Pancreas (tissue), 10 donors: Measurements from ENCODE around the gene TFR2. TPM values are rescaled to one million over a fixed set of nuclear protein-coding genes. Genes with fewer than 3 reads are reported as not detected.

Source experiments
- ATAC-seq, 4 donors: fragments of 200-7000 bp; cut with Tn5 transposase; one replicate each; pipeline versions ENCODE4 v1.8.0 to v1.9.1; 2020; ENCODE audit warnings: mild to moderate bottlenecking in 4 of 4, moderate library complexity in 4 of 4
- DNase-seq, 6 donors: peaks; one replicate each; pipeline ENCODE4 v3.0.0-alpha.2; 2020
- FAIRE-seq: peaks from 2 replicates; lab custom pipeline; 2012; peaks lifted over from hg19 to GRCh38; lab: Jason Lieb, UNC
- H3K27ac ChIP-seq, 4 donors: fragments of 200-600 bp; sonication (generic); 1 replicate in 3 of 4; 2 replicates in 1 of 4; pipeline versions ENCODE4 v1.5.0 to v1.8.0; 2020
- H3K27me3 ChIP-seq, 4 donors: fragments of 200-600 bp; one replicate each; pipeline ENCODE4 v1.8.0; 2021
- H3K36me3 ChIP-seq, 3 donors: fragments of 200-600 bp; sonication (generic) in 1 of 3; one replicate each; pipeline versions ENCODE4 v1.5.0 to v1.8.0; 2020 to 2021
- H3K4me1 ChIP-seq, 3 donors: fragments of 200-600 bp; one replicate each; pipeline ENCODE4 v1.8.0; 2021
- H3K4me3 ChIP-seq, 4 donors: fragments of 200-600 bp; sonication (generic) in 2 of 4; one replicate each; pipeline versions ENCODE4 v1.5.0 to v1.8.0; 2020 to 2021
- H3K9me3 ChIP-seq, 4 donors: fragments of 200-600 bp; one replicate each; pipeline ENCODE4 v1.8.0; 2021
- WGBS, 2 donors: extraction: QIAGEN DNeasy Blood & Tissue Kit; methylation state at CpG; one replicate each; pipeline ENCODE4 v1.1.7; 2013; 5-methylcytosine and 5-hydroxymethylcytosine counted together
- intact Hi-C, 3 donors: fragments of 100-400 bp; cut with DNase I; formaldehyde crosslinking; loops; one replicate each; pipeline versions ENCODE4 v1.11.1 to v1.14.2; 2022
- polyA plus RNA-seq, 2 donors: library from polyadenylated mRNA; stranded (reverse); fragments of 200-250 nt; gene quantifications; one replicate each; pipeline ENCODE4 v1.2.3, GENCODE V29; 2013
- total RNA-seq, 6 donors: library from RNA; stranded (reverse); fragmentation: NEBNext Ultra II Directional in 4 of 6; extraction: Animal tissue kit (Norgen Biotek cat#: 25700) in 4 of 6; gene quantifications; one replicate each; pipeline versions ENCODE4 v1.2.1 to v1.2.4, GENCODE V29; 2021 to 2023
- TF ChIP-seq, protein P1 (sequence below), 4 donors: fragments of 200-600 bp; sonication (generic) in 3 of 4; IDR thresholded peaks; one replicate each; pipeline versions ENCODE4 v1.5.0 to v1.8.0; 2021; ENCODE audit warnings: antibody characterized with exemption in 4 of 4
- donor health status: healthy with polysubstance abuse.
- donor health status: DM: no; HTN: no; CAD: no; lungs with moderate emphysema.
- donor health status: DM: no; HTN: no; CAD: no.
- donor health status: control.
- donor health status: control.
- donor health status: Bipolar disorder and iron deficiency.
- donor health status: DM: yes; HTN: yes; CAD: no.
- donor health status: DM: no; HTN: no; CAD: no.
- donor health status: DM: no; HTN: no; CAD: no.
- donor health status: DM: yes; HTN: yes; CAD: no.

The TFR2 gene
- total and polyA plus RNA-seq, 8 donors: 0.28 to 1.2 (median 1.0) TPM

DNA sequence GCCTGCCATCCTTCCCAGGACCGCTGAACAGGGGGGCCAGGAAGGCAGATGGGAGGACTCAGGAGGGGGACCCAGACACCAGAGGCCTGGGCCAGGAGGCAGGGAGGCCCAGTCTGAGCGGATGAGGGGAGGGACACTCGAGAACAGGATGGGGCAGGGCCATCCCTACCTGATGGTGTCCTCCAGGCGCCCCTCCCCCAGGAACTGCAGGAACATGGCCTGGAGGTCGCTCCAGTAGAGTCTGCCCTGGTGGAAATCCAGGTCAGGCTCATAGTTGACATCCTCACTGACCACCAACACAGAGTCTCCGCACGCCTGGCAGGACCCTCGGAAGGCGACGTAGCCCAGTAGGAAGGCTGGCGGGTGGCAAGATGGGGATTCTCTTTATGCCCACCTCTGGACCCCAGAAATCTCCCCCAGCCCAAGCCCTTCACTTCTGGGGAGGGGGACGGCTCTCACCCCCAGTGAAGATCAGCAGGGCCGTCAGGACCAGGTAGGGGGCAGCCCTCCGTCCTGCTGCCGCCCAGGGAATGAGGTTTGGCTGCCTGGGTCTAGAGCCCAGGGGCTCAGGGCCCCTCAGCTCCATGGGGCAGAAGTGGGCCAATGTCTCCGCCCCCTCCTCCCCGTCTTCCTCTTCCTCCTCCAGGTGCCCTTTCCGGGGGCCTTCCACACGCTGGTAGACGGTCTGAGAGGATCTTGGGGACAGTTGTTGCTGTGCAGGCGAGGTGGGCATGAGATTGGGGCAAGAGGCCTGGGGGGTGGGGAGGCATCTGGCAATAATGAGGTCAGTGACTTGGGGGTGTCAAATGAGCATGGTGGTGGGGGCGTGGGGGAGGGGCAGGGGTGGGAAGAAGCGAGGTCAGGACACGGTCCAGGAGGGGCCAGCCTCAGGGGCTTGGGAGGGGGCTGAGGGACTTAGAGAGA lies 573 bp downstream of the TFR2 start:
- intact Hi-C loops: no loop called here
- Histone ChIP-seq H3K9me3 (no peaks in the 10 kb centered on the region), H3K4me1 (peaks cover 0 to 3% (median 0%) of the 10 kb centered on the region in 3 donors), H3K27ac (no peak overlapping the region), H3K4me3 (no peak overlapping the region), H3K36me3 (no peaks in the 10 kb centered on the region), H3K27me3 (no peaks in the 10 kb centered on the region)
- 70 to 76% methylated on average over 22 to 24 of the region's 24 CpGs for WGBS, 2 donors
- FAIRE-seq: no peak
- TF ChIP-seq, protein P1, sequence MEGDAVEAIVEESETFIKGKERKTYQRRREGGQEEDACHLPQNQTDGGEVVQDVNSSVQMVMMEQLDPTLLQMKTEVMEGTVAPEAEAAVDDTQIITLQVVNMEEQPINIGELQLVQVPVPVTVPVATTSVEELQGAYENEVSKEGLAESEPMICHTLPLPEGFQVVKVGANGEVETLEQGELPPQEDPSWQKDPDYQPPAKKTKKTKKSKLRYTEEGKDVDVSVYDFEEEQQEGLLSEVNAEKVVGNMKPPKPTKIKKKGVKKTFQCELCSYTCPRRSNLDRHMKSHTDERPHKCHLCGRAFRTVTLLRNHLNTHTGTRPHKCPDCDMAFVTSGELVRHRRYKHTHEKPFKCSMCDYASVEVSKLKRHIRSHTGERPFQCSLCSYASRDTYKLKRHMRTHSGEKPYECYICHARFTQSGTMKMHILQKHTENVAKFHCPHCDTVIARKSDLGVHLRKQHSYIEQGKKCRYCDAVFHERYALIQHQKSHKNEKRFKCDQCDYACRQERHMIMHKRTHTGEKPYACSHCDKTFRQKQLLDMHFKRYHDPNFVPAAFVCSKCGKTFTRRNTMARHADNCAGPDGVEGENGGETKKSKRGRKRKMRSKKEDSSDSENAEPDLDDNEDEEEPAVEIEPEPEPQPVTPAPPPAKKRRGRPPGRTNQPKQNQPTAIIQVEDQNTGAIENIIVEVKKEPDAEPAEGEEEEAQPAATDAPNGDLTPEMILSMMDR (IDR thresholded peaks at IDR 0.05): no peak
- no peak for DNase-seq
- no peak for ATAC-seq

DNA sequence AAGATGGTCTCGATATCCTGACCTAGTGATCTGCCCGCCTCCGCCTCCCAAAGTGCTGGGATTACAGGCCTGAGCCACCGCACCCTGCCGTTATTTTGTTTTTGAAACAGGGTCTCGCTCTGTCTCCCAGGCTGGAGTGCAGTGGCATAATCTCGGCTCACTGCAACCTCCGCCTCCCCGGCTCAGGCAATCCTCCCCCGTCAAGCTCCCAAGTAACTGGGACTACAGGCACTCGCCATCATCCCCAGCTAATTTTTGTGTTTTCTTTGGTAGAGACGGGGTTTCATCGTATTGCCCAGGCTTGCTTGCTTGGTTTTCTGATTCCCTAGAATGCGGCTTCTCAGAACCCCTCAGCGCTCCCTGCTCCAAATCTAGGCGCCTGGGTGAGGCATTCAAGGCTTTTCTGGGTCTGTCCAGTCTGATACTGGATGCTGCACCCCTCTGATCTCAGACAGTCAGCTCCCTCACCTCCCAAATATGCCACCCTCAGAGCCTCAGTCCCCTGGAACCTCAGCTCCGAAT lies 1.3 kb downstream of the TFR2 start:
- FAIRE-seq (no peak), ATAC-seq (no peak), DNase-seq (no peak)
- WGBS, 2 donors: 87 to 90% methylated on average over 17 of the region's 17 CpGs
- intact Hi-C loops: no loop called here
- Histone ChIP-seq H3K4me3 (no peak overlapping the region), H3K9me3 (no peaks in the 10 kb centered on the region), H3K27ac (no peak overlapping the region), H3K4me1 (peaks cover 0 to 3% (median 0%) of the 10 kb centered on the region in 3 donors), H3K27me3 (no peaks in the 10 kb centered on the region), H3K36me3 (no peaks in the 10 kb centered on the region)
- TF ChIP-seq, protein P1 (IDR thresholded peaks at IDR 0.05): no peak

DNA sequence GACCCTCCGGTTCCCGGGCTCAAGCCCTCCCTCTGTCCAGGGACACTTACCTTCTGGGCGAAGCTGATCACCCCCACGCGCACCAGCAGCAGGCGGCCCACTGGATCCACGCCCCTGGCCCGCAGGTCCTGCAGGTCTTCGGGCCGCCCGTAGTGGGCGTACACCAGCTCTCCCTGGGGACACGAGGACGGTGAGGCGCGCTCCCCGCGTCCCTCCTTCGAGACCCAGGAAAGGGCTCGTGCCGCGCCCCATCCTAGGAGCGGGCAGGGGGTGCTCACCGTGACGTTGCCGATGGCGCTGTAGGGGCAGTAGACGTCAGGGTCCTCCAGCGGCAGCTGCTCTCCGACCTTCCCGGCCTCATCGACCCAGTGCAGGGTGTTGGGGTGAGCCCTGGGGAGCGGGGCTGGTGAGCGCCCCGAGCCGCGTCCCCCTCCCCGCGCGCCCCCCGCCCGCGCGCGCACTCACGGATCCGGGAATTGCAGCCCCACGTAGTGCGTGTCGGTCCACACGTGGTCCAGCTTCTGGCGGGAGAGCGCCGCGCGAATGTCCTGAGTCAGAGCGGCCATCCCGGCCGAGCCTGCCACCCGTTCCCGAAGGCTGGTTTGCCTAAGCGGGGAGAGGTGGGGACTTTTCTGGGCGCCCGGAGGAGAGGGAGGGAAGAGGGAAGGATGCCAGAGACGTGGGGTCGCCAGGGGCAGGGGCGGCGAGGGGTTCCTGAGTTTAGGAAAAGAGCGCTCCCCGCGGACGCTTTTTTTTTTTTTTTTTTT lies 8.2 kb downstream of the TFR2 start:
- TF ChIP-seq, protein P1 (IDR thresholded peaks at IDR 0.05): peak in 1 of 4 donors; percentile 13
- intact Hi-C loops: no loop called here
- FAIRE-seq (no peak), ATAC-seq (peak; percentile 80 to 85 (median 82)), DNase-seq (peak in 4 of 6 donors; percentile 26 to 82 (median 70))
- Histone ChIP-seq H3K27me3 (no peaks in the 10 kb centered on the region), H3K36me3 (no peaks in the 10 kb centered on the region), H3K4me3 (peak overlapping the region; percentile 2 to 63 (median 26)), H3K4me1 (no peaks in the 10 kb centered on the region), H3K27ac (no peak overlapping the region), H3K9me3 (no peaks in the 10 kb centered on the region)
- 29 to 30% methylated on average over 56 to 72 of the region's 72 CpGs for WGBS, 2 donors

DNA sequence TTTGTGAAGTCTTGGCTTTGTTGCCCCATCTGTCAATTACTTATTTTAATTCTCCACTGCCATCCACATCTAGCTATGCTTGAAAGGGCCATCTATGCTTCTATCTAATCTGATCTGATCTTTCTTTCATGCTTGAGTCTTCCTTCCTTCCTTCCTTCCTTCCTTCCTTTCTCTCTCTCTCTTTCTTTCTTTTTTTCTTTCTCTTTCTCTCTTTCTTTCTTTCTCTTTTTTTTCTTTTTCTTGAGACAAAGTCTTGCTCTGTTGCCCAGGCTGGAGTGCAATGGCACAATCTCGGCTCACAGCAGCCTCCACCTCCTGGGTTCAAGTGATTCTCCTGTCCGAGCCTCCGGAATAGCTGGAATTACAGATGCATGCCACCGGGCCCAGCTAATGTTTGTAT lies 11.3 kb downstream of the TFR2 start:
- Histone ChIP-seq H3K36me3 (no peaks in the 10 kb centered on the region), H3K27ac (no peak overlapping the region), H3K4me3 (no peak overlapping the region), H3K27me3 (no peaks in the 10 kb centered on the region), H3K4me1 (no peaks in the 10 kb centered on the region), H3K9me3 (no peaks in the 10 kb centered on the region)
- no peak for FAIRE-seq
- TF ChIP-seq, protein P1 (IDR thresholded peaks at IDR 0.05): no peak
- no peak for DNase-seq
- no peak for ATAC-seq
- 86 to 92% methylated on average over 4 of the region's 4 CpGs for WGBS, 2 donors
- intact Hi-C loops: no loop called here
